ENCODE measurements around the gene ATG2B. TPM values are rescaled to one million over a fixed set of nuclear protein-coding genes. Genes with fewer than 3 reads are reported as not detected.

The ATG2B gene
- total and polyA plus RNA-seq, 2 donors (not counting 1 experiment from before 2014, with no cell fraction given): 8.1 to 39.6 TPM

DNA sequence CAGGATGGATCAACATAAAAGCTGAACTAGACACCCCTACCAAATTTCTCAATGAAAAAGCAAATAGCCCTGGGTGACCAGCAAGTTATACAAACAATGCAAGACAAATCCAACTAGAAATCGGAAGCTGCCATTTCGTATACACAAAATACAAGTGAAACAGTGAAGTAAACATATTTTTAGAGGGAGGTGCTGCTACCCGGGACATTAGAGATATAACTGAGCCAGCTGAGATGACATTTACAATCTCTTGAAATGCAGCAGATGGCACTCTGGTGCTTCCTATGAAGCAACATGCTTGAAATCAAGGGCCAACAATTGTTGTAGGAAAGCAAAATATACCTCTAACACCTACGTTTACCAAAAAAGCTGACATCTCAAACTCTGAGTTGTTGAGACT lies 81.7 kb downstream of the ATG2B start:
- no peak overlapping the region for H3K4me3 ChIP-seq (ENCODE audit: control extremely low read depth in 1 of 5, extremely low read depth in 1 of 5, insufficient read depth in 1 of 5, low read depth in 2 of 5, low read length in 4 of 5)
- H3K27me3 Mint-ChIP-seq: no peaks in the 10 kb centered on the region
- no peak for DNase-seq
- no peak overlapping the region for H3K4me2 ChIP-seq (replicated peaks; ENCODE audit: low read depth, low read length, poor library complexity, severe bottlenecking)
- CTCF ChIA-PET: interaction anchor here (0.6 kb wide), 1 partner anchor 32 kb away, joined by 4 read pairs; no protein-coding TSS in a partner anchor
- H3K4me1 ChIP-seq (ENCODE audit: control insufficient read depth in 2 of 2, insufficient read depth in 2 of 2, low read length in 2 of 2): no peaks in the 10 kb centered on the region
- no peaks in the 10 kb centered on the region for H3K79me2 ChIP-seq (ENCODE audit: control insufficient read depth, insufficient read depth, low read length)
- no peak overlapping the region for H3K27ac ChIP-seq (ENCODE audit: low read length in 2 of 2)
- intact Hi-C loops (cut with micrococcal nuclease): no loop called here
- H3K27ac Mint-ChIP-seq: no peak overlapping the region
- H4K20me1 ChIP-seq (ENCODE audit: control insufficient read depth, insufficient read depth, low read length, poor library complexity, severe bottlenecking): no peaks in the 10 kb centered on the region
- POLR2A ChIA-PET: no interaction called here
- H3K36me3 ChIP-seq (replicated peaks in 1 of 2; ENCODE audit: control extremely low read depth in 1 of 2, control insufficient read depth in 1 of 2, extremely low read depth in 1 of 2, insufficient read depth in 2 of 2, low read length in 1 of 2): peaks cover 0 to 23% of the 10 kb centered on the region in 2 experiments
- no peaks in the 10 kb centered on the region for H3K27me3 ChIP-seq (replicated peaks in 1 of 4; ENCODE audit: control extremely low read depth in 1 of 4, control insufficient read depth in 3 of 4, insufficient read depth in 4 of 4, low read length in 3 of 4)
- no peak overlapping the region for H3K4me3 Mint-ChIP-seq
- no peak for ATAC-seq (ENCODE audit: low read depth)
- no peak for TF ChIP-seq EZH2 (IDR thresholded peaks at IDR 0.05; ENCODE audit: borderline replicate concordance, insufficient read depth, low read depth, low read length, poor library complexity, severe bottlenecking)
- TF ChIP-seq, protein P1, sequence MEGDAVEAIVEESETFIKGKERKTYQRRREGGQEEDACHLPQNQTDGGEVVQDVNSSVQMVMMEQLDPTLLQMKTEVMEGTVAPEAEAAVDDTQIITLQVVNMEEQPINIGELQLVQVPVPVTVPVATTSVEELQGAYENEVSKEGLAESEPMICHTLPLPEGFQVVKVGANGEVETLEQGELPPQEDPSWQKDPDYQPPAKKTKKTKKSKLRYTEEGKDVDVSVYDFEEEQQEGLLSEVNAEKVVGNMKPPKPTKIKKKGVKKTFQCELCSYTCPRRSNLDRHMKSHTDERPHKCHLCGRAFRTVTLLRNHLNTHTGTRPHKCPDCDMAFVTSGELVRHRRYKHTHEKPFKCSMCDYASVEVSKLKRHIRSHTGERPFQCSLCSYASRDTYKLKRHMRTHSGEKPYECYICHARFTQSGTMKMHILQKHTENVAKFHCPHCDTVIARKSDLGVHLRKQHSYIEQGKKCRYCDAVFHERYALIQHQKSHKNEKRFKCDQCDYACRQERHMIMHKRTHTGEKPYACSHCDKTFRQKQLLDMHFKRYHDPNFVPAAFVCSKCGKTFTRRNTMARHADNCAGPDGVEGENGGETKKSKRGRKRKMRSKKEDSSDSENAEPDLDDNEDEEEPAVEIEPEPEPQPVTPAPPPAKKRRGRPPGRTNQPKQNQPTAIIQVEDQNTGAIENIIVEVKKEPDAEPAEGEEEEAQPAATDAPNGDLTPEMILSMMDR (IDR thresholded peaks at IDR 0.05): no peak
- peaks cover 0 to 12% (median 11%) of the 10 kb centered on the region in 3 donors for H3K9me3 ChIP-seq (ENCODE audit: control extremely low read depth in 1 of 3, control insufficient read depth in 2 of 3, insufficient read depth in 1 of 3, low read length in 2 of 3)
- no peak overlapping the region for H2AFZ ChIP-seq (ENCODE audit: insufficient read depth, low read depth, low read length, poor library complexity, severe bottlenecking)
- no peaks in the 10 kb centered on the region for H3K4me1 Mint-ChIP-seq
- WGBS (ENCODE audit: insufficient coverage): no CpG with 5 or more reads among the region's 4 CpGs
- H3K9ac ChIP-seq (ENCODE audit: low read length): no peak overlapping the region
- peaks cover 4% of the 10 kb centered on the region for H3K9me3 Mint-ChIP-seq (ENCODE audit: insufficient read depth)

DNA sequence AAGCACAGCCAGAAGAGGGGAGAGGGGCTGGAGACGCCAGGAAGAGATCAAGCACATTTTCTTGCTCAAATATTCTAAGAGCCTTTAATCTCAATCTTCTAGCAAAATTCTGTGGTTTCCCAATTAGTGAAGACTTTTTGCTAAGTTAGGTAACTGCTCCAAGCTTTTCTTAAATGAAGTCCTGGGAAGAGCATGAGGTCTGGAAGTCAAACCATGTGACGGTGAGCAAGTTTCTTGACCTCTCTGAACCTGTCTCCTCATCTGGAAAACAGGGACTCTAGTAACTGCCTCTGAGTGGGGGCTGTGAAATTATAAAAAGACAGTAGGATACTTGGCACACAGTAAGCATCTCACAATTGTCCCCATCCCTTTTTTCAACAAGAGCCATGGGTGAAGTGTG lies 83.0 kb downstream of the ATG2B start:
- Histone ChIP-seq H3K9me3 (ENCODE audit: control extremely low read depth in 1 of 3, control insufficient read depth in 2 of 3, insufficient read depth in 1 of 3, low read length in 2 of 3) (peaks cover 0 to 12% (median 11%) of the 10 kb centered on the region in 3 donors), H3K4me1 (ENCODE audit: control insufficient read depth in 2 of 2, insufficient read depth in 2 of 2, low read length in 2 of 2) (no peaks in the 10 kb centered on the region), H3K4me2 (replicated peaks; ENCODE audit: low read depth, low read length, poor library complexity, severe bottlenecking) (no peak overlapping the region), H4K20me1 (ENCODE audit: control insufficient read depth, insufficient read depth, low read length, poor library complexity, severe bottlenecking) (no peaks in the 10 kb centered on the region), H3K79me2 (ENCODE audit: control insufficient read depth, insufficient read depth, low read length) (no peaks in the 10 kb centered on the region), H2AFZ (ENCODE audit: insufficient read depth, low read depth, low read length, poor library complexity, severe bottlenecking) (no peak overlapping the region), H3K36me3 (replicated peaks in 1 of 2; ENCODE audit: control extremely low read depth in 1 of 2, control insufficient read depth in 1 of 2, extremely low read depth in 1 of 2, insufficient read depth in 2 of 2, low read length in 1 of 2) (peaks cover 0 to 15% of the 10 kb centered on the region in 2 experiments), H3K4me3 (ENCODE audit: control extremely low read depth in 1 of 5, extremely low read depth in 1 of 5, insufficient read depth in 1 of 5, low read depth in 2 of 5, low read length in 4 of 5) (no peak overlapping the region), H3K27ac (ENCODE audit: low read length in 2 of 2) (no peak overlapping the region), H3K27me3 (replicated peaks in 1 of 4; ENCODE audit: control extremely low read depth in 1 of 4, control insufficient read depth in 3 of 4, insufficient read depth in 4 of 4, low read length in 3 of 4) (no peaks in the 10 kb centered on the region), H3K9ac (ENCODE audit: low read length) (no peak overlapping the region)
- intact Hi-C loops (cut with micrococcal nuclease): no loop called here
- Mint-ChIP-seq H3K27me3 (no peaks in the 10 kb centered on the region), H3K4me3 (no peak overlapping the region), H3K9me3 (ENCODE audit: insufficient read depth) (peaks cover 4% of the 10 kb centered on the region), H3K4me1 (no peaks in the 10 kb centered on the region), H3K27ac (no peak overlapping the region)
- ATAC-seq (ENCODE audit: low read depth) (no peak), DNase-seq (no peak)
- ChIA-PET CTCF (no interaction called here), POLR2A (no interaction called here)
- WGBS (ENCODE audit: insufficient coverage): no CpG with 5 or more reads among the region's 2 CpGs
- TF ChIP-seq, protein P1 (IDR thresholded peaks at IDR 0.05): no peak
- TF ChIP-seq EZH2 (IDR thresholded peaks at IDR 0.05; ENCODE audit: borderline replicate concordance, insufficient read depth, low read depth, low read length, poor library complexity, severe bottlenecking): no peak
